ENCODE results near the gene PRDM11. TPM values are rescaled to one million over a fixed set of nuclear protein-coding genes. Genes with fewer than 3 reads are reported as not detected.

PRDM11 gene
- total and polyA plus RNA-seq, 4 donors: 0.64 to 6.9 (median 2.8) TPM

DNA sequence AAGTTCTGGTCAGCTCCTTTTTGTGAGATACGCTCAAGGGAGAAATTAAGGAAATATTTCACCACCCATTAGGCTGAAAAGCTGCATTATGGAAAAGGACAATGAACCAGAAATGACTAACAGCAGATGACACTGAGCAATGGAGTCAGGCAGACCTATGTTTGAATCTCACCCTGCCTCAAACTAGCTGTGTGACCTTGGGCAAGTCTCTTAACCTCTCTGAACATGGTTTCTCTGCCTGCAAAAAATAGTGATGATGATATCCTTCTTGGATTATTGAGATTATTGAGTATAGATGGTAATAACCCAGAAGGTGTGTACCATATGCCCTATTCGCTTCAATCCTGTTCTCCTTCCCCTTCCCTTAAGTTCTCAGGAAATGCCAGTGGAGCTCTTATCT lies 2.9 kb upstream of the PRDM11 start:
- Histone ChIP-seq H3K4me3 (ENCODE audit: low read depth in 1 of 3, low read length in 3 of 3) (no peak overlapping the region), H3K27me3 (ENCODE audit: control insufficient read depth in 4 of 4, insufficient read depth in 4 of 4, low read length in 3 of 4) (no peaks in the 10 kb centered on the region), H3K4me1 (ENCODE audit: control insufficient read depth in 4 of 4, insufficient read depth in 4 of 4, low read length in 3 of 4) (peaks cover 5 to 22% (median 16%) of the 10 kb centered on the region in 4 donors), H3K9ac (ENCODE audit: low read depth in 1 of 2, low read length in 2 of 2) (no peak overlapping the region), H3K9me3 (ENCODE audit: control insufficient read depth in 4 of 4, low read length in 3 of 4) (no peaks in the 10 kb centered on the region), H3K27ac (ENCODE audit: low read depth in 1 of 2, low read length in 2 of 2) (no peak overlapping the region), H3K36me3 (ENCODE audit: control insufficient read depth in 4 of 4, insufficient read depth in 3 of 4, low read depth in 1 of 4, low read length in 3 of 4) (no peaks in the 10 kb centered on the region)
- TF ChIP-seq HNF4A (conservative IDR thresholded peaks at IDR 0.05) (no peak), FOXA2 (IDR thresholded peaks at IDR 0.05) (no peak), RAD21 (IDR thresholded peaks at IDR 0.05) (no peak), FOXA1 (IDR thresholded peaks at IDR 0.05) (no peak)
- 98% methylated on average over 2 of the region's 2 CpGs for WGBS
- DNase-seq (ENCODE audit: low spot score): no peak

- 81% methylated on average over 16 of the region's 16 CpGs for WGBS
- TF ChIP-seq EGR1 (IDR thresholded peaks at IDR 0.05; ENCODE audit: low read depth in 2 of 2) (no peak), FOXA1 (IDR thresholded peaks at IDR 0.05) (no peak), NR2F2 (IDR thresholded peaks at IDR 0.05) (no peak), RXRA (IDR thresholded peaks at IDR 0.05) (no peak)
- H3K27me3 ChIP-seq (ENCODE audit: control insufficient read depth in 4 of 4, insufficient read depth in 4 of 4, low read length in 3 of 4): no peaks in the 10 kb centered on the region
- no peaks in the 10 kb centered on the region for H3K36me3 ChIP-seq (ENCODE audit: control insufficient read depth in 4 of 4, insufficient read depth in 3 of 4, low read depth in 1 of 4, low read length in 3 of 4)
- H3K4me1 ChIP-seq (ENCODE audit: control insufficient read depth in 4 of 4, insufficient read depth in 4 of 4, low read length in 3 of 4): peaks cover 5 to 22% (median 16%) of the 10 kb centered on the region in 4 donors
- H3K9me3 ChIP-seq (ENCODE audit: control insufficient read depth in 4 of 4, low read length in 3 of 4): no peaks in the 10 kb centered on the region
- no peak overlapping the region for H3K9ac ChIP-seq (ENCODE audit: low read depth in 1 of 2, low read length in 2 of 2)
- H3K27ac ChIP-seq (ENCODE audit: low read depth in 1 of 2, low read length in 2 of 2): no peak overlapping the region
- H3K4me3 ChIP-seq (ENCODE audit: low read depth in 1 of 3, low read length in 3 of 3): no peak overlapping the region
- DNase-seq (ENCODE audit: low spot score): peak; percentile 28
Measured at GRCh38 chr11:45144126-45145082, 2.0 kb upstream of the PRDM11 start.

- Histone ChIP-seq H3K36me3 (ENCODE audit: control insufficient read depth in 4 of 4, insufficient read depth in 3 of 4, low read depth in 1 of 4, low read length in 3 of 4) (no peaks in the 10 kb centered on the region), H3K27me3 (ENCODE audit: control insufficient read depth in 4 of 4, insufficient read depth in 4 of 4, low read length in 3 of 4) (no peaks in the 10 kb centered on the region), H3K9ac (ENCODE audit: low read depth in 1 of 2, low read length in 2 of 2) (no peak overlapping the region), H3K9me3 (ENCODE audit: control insufficient read depth in 4 of 4, low read length in 3 of 4) (no peaks in the 10 kb centered on the region), H3K4me1 (ENCODE audit: control insufficient read depth in 4 of 4, insufficient read depth in 4 of 4, low read length in 3 of 4) (peaks cover 5 to 22% (median 16%) of the 10 kb centered on the region in 4 donors), H3K4me3 (ENCODE audit: low read depth in 1 of 3, low read length in 3 of 3) (no peak overlapping the region), H3K27ac (ENCODE audit: low read depth in 1 of 2, low read length in 2 of 2) (no peak overlapping the region)
- DNase-seq (ENCODE audit: low spot score): no peak
- TF ChIP-seq SP1 (IDR thresholded peaks at IDR 0.05): no peak
- TF ChIP-seq CTCF (IDR thresholded peaks at IDR 0.05; ENCODE audit: low read depth, low read length, missing input control): no peak
- TF ChIP-seq RXRA (IDR thresholded peaks at IDR 0.05): no peak
- TF ChIP-seq, protein P1, sequence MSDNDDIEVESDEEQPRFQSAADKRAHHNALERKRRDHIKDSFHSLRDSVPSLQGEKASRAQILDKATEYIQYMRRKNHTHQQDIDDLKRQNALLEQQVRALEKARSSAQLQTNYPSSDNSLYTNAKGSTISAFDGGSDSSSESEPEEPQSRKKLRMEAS (IDR thresholded peaks at IDR 0.05): no peak
- TF ChIP-seq HNF4A (conservative IDR thresholded peaks at IDR 0.05): no peak
- TF ChIP-seq FOXA2 (IDR thresholded peaks at IDR 0.05): no peak
- TF ChIP-seq, protein P2, sequence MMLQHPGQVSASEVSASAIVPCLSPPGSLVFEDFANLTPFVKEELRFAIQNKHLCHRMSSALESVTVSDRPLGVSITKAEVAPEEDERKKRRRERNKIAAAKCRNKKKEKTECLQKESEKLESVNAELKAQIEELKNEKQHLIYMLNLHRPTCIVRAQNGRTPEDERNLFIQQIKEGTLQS (IDR thresholded peaks at IDR 0.05): no peak
- no peak for TF ChIP-seq FOXA1 (IDR thresholded peaks at IDR 0.05)
- no peak for TF ChIP-seq YY1 (IDR thresholded peaks at IDR 0.05)
- WGBS: 35% methylated on average over 3 of the region's 3 CpGs
Measured at GRCh38 chr11:45145083-45145378, 1.4 kb upstream of the PRDM11 start.

Data from liver (tissue), 9 donors.